ENCODE measurements around the gene DHRSX. TPM values are rescaled to one million over a fixed set of nuclear protein-coding genes. Genes with fewer than 3 reads are reported as not detected.
"Not testable (repeated sequence)": the region's sequence is repeated elsewhere in the genome, so short reads cannot be mapped to it uniquely, and the experiment has no call there.

Gene DHRSX
- 25.3 and 29.2 TPM in 2 replicates for total RNA-seq (2014; rRNA removed)
- polyA plus RNA-seq (2012) = 30.1 TPM

- DNase-seq (ENCODE audit: low read depth) = peak; percentile 19
Measured at GRCh38 chrX:2500803-2501558, at the start of gene DHRSX, which contains the start of gene ZBED1. Gene DHRSX (minus strand): TSS chrX:2500976. CDS start chrX:2500925, 51 bp downstream. Gene ZBED1 (minus strand): TSS chrX:2500976. CDS start chrX:2490719, 10,257 bp downstream.

GRCh38 chrX:2549876-2550275 lies 49.1 kb upstream of the DHRSX start:
- no peak for DNase-seq (ENCODE audit: low read depth)

DNA sequence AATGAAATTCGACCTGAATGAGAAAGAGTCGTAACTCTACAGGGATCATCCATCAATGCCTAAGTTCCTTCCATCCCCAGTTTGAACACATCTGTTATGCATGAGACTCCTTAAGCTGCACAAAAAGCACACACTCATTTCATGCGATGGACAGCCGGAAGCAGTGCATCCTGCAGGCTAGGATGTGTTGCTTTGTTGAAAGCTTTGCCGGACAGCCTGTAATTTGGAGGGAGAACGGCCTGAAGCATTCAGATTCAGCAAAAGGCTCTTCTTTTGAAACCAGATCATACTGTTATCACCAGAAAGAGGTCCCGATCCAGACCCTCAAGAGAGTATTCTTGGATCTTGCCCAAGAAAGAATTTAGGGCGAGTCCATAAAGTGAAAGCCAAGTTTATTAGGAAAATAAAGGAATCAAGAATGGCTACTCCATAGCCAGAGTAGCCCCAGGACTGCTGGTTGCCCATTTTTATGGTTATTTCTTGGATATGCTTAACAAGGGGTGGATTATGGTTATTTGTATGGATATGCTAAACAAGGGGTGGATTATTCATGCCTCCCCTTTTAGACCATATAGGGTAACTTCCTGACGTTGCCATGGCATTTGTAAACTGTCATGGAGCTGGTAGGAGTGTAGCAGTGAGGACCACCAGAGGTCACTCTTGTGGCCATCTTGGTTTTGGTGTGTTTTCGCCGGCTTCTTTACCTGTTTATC lies 48.1 kb upstream of the DHRSX start:
- no peak for DNase-seq (ENCODE audit: low read depth)

GRCh38 chrX:2547736-2548135 lies 47.0 kb upstream of the DHRSX start:
- DNase-seq (ENCODE audit: low read depth) = no peak

DNA sequence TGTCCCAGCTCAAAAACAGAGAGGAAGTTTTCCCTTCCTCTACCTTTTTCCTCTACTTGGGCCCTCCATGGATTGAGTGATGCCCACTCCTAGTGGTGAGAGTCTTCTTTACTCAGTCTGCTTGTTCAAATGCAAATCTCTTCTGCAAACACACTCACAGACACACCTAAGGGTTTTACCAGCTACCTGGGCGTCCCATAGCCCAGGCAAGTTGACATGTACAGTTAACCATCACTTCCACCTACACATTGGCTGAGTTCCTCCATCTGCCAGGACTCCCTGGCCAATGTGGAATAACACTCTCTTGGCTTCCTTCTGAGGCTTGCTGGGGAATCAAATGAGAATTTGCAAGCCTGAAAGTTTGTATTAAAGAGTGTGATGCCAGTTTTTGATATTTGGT lies 45.7 kb upstream of the DHRSX start:
- DNase-seq (ENCODE audit: low read depth) = no peak

DNA sequence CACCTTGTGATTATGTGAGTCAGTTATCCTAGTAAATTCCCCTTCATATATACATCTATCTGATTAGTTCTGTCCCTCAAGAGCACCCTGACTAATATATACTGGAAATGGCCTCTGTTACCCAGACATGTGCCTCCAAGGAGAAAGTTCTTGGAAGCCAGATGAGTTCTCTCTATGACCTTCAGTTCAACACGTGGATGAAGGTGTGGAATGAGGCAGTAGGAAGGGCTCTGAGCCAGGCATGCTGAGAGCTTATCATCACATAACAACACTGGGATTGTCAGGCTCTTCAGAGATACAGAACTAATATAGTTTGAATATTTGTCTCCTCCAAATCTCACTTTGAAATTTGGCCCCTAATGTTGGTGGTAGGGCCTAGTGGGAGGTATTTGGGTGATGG lies 44.4 kb upstream of the DHRSX start:
- no peak for DNase-seq (ENCODE audit: low read depth)

GRCh38 chrX:2542826-2543521 lies 42.2 kb upstream of the DHRSX start:
- no peak for DNase-seq (ENCODE audit: low read depth)

DNA sequence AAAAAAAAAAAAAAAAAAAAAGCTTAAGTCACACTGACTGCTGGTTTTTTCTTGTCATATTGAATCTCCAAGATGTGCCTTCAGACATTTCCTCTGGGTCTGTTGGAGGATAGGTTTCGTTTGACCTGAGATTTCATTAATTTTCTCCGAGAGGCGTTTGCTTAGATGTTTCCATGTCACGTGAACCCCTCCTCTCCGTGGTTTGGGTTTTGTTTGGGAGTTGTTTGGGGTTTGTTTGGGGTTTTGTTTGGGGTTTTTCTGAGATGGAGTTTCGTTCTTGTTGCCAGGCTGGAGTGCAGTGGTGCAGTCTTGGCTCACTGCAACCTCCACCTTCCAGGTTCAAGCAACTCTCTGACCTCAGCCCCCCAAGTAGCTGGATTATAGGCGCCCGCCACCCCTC lies 40.8 kb upstream of the DHRSX start:
- no peak for DNase-seq (ENCODE audit: low read depth)

DNA sequence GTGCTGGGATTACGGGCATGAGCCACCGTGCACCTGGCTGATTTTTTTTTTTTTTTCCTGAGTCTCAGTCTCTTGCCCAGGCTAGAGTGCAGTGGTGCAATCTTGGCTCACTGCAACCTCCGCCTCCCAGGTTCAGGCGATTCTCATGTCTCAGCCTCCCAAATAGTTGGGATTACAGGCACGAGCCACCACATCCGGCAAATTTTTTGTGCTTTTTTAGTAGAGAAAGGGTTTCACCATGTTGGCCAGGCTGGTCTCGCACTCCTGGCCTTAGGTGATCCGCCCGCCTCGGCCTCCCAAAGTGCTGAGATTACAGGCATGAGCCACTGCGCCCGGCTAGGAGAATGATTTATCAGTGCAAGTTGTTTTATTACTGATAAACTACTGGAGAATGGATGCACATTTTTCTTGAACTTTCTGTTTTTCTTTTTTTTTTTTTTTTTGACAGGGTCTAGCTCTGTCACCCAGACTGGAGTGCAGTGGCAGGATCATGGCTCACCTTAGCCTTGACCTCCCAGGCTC lies 39.7 kb upstream of the DHRSX start:
- DNase-seq (ENCODE audit: low read depth) = no peak

GRCh38 chrX:2539586-2539985 lies 38.8 kb upstream of the DHRSX start:
- DNase-seq (ENCODE audit: low read depth) = no peak

GRCh38 chrX:2538031-2538757 lies 37.4 kb upstream of the DHRSX start:
- DNase-seq (ENCODE audit: low read depth) = no peak

DNA sequence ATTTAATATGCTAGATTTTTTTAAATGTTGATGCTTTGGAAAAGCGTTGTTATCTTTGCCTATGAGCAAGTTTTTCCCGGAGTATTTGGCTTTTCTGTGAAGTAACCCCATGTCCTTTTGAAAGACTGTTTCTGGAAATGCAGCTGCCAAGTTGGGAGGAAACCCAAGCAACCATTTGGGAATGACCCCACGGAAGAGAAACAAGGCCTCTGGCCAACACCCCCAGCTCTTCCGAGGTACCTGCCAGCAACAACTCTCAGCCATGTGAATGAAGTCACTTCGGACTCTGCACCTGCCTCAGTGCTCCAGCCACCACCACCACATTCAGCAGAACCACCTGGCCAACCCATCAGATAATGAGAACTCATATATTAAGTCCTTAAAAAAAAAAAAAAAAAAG lies 36.2 kb upstream of the DHRSX start:
- no peak for DNase-seq (ENCODE audit: low read depth)

GRCh38 chrX:2536141-2536540 lies 35.4 kb upstream of the DHRSX start:
- no peak for DNase-seq (ENCODE audit: low read depth)

- not testable (repeated sequence) for DNase-seq (ENCODE audit: low read depth)
Measured at GRCh38 chrX:2534261-2535021, 33.7 kb upstream of the DHRSX start.

DNA sequence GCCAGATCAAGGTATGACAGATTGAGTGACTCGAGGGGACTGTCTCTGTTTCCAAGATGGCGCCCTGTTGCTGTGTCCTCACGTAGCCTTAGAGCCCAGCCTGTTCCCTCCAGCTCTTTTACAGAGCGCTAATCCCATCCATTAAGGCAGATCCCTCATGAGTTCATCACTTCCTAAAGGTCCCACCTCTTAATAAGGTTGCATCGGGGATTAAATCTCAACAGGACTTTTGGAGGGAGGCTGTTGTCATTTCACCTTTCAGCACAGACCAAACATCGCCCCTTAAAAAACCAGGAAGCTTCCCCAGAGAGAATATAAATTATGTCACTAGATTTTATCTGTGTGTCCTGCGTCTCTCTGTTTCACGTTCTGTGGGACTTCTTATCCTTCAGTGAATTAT lies 32.6 kb upstream of the DHRSX start:
- no peak for DNase-seq (ENCODE audit: low read depth)

DNA sequence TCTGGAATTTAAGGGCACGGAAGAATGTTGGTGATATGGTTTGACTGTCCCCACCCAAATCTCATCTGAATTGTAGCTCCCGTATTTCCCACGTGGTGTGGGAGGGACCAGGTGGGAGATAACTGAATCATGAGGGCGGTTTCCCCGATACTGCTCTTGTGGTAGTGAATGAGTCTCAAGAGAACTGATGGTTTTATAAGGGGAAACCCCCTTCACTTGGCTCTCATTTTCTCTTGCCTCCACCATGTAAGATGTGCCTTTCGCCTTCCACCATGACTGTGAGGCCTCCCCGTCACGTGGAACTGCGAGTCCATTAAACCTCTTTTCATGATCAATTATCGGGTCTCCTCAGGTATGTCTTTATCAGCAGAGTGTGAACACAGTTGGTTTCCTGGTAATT lies 25.6 kb upstream of the DHRSX start:
- DNase-seq (ENCODE audit: low read depth) = no peak

DNA sequence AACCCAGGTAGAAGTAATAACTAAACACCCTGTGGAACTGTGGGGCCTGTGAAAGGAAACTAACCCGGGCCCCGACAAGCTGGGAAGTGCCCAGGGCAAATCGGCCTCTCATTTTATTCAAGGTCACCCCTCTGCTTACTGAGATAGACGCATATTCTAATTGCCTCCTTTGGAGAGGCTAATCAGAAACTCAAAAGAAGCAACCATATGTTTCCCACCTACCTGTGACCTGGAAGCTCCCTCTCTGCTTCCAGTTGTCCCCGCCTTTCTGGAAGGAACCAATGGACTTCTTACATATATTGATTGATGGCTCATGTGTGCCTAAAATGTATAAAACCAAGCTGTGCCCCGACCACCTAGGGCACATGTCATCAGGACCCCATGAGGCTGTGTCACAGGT lies 23.1 kb upstream of the DHRSX start:
- no peak for DNase-seq (ENCODE audit: low read depth)

DNA sequence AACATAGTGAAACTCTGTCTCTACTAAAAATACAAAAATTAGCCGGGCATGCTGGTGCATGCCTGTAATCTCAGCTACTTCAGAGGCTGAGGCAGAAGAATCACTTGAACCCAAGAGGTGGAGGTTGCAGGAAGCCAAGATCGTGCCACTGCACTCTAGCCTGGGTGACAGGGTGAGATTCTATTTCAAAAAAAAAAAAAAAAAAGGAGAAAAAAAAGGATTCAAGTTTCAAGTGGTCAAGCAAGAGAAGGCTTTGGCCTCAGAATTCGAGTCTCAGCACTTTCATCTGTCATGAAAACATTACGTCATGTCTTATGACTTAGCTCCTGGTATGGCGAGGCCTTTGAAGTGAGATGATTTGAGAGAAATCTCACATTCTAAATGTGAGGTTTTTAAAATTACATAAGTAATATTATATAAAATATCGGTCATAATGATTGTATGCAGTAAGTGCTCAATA lies 21.2 kb upstream of the DHRSX start:
- DNase-seq (ENCODE audit: low read depth) = no peak

GRCh38 chrX:2521092-2521926 lies 20.5 kb upstream of the DHRSX start:
- no peak for DNase-seq (ENCODE audit: low read depth)

GRCh38 chrX:2520539-2520938 lies 19.8 kb upstream of the DHRSX start:
- no peak for DNase-seq (ENCODE audit: low read depth)

Data from LHCN-M2 (cell line).